Putamen (tissue), 1 donor: ENCODE measurements around the gene MUC13.

ENCODE experiments used
- DNase-seq: peaks from one replicate; pipeline ENCODE4 v3.0.0-alpha.2; 2016; ENCODE audit warnings: low spot score

MUC13 gene

GRCh38 chr3:124873226-124873625 is 61.3 kb downstream of the MUC13 start:
- DNase-seq: no peak

GRCh38 chr3:124867511-124867910 is 67.0 kb downstream of the MUC13 start:
- no peak for DNase-seq

- no peak for DNase-seq
Measured at GRCh38 chr3:124862006-124862405, 72.5 kb downstream of the MUC13 start.

GRCh38 chr3:124861041-124861440 is 73.5 kb downstream of the MUC13 start:
- DNase-seq: no peak

GRCh38 chr3:124860599-124860998 is 74.0 kb downstream of the MUC13 start:
- no peak for DNase-seq

- no peak for DNase-seq
Measured at GRCh38 chr3:124859025-124859424, 75.5 kb downstream of the MUC13 start.

GRCh38 chr3:124858275-124858674 is 76.3 kb downstream of the MUC13 start:
- DNase-seq: no peak

GRCh38 chr3:124856677-124857076 is 77.9 kb downstream of the MUC13 start:
- DNase-seq: no peak
